Measurements from ENCODE around the gene STIM1.
"Not testable (repeated sequence)": the region's sequence is repeated elsewhere in the genome, so short reads cannot be mapped to it uniquely, and the experiment has no call there.

The STIM1 gene

GRCh38 chr11:3855808-3856491, 486 bp downstream of the STIM1 start:
- no peak for DNase-seq (ENCODE audit: low read depth in 2 of 2)

- no peak for DNase-seq (ENCODE audit: low read depth in 2 of 2)
Observed at GRCh38 chr11:3856856-3857553, 1.5 kb downstream of the STIM1 start.

- no peak for DNase-seq (ENCODE audit: low read depth in 2 of 2)
Observed at GRCh38 chr11:3857628-3858027, 2.2 kb downstream of the STIM1 start.

GRCh38 chr11:3859373-3859881, 4.0 kb downstream of the STIM1 start:
- DNase-seq (ENCODE audit: low read depth in 2 of 2), result no peak

- no peak for DNase-seq (ENCODE audit: low read depth in 2 of 2)
Observed at GRCh38 chr11:3860375-3860774, 4.9 kb downstream of the STIM1 start.

GRCh38 chr11:3860898-3861393, 5.5 kb downstream of the STIM1 start:
- DNase-seq (ENCODE audit: low read depth in 2 of 2), result not testable (repeated sequence)

- DNase-seq (ENCODE audit: low read depth in 2 of 2), result no peak
Observed at GRCh38 chr11:3861683-3862082, 6.2 kb downstream of the STIM1 start.

GRCh38 chr11:3865388-3866193, 10.1 kb downstream of the STIM1 start:
- no peak for DNase-seq (ENCODE audit: low read depth in 2 of 2)

GRCh38 chr11:3866206-3866605, 10.7 kb downstream of the STIM1 start:
- no peak for DNase-seq (ENCODE audit: low read depth in 2 of 2)

GRCh38 chr11:3866836-3867208, 11.4 kb downstream of the STIM1 start:
- DNase-seq (ENCODE audit: low read depth in 2 of 2), result no peak

- no peak for DNase-seq (ENCODE audit: low read depth in 2 of 2)
Observed at GRCh38 chr11:3867209-3868091, 12.0 kb downstream of the STIM1 start.

GRCh38 chr11:3873712-3874349, 18.4 kb downstream of the STIM1 start:
- DNase-seq (ENCODE audit: low read depth in 2 of 2), result no peak

GRCh38 chr11:3876613-3877012, 21.1 kb downstream of the STIM1 start:
- no peak for DNase-seq (ENCODE audit: low read depth in 2 of 2)

- DNase-seq (ENCODE audit: low read depth in 2 of 2), result no peak
Observed at GRCh38 chr11:3877364-3878257, 22.1 kb downstream of the STIM1 start.

GRCh38 chr11:3878258-3878584, 22.8 kb downstream of the STIM1 start:
- DNase-seq (ENCODE audit: low read depth in 2 of 2), result no peak

- DNase-seq (ENCODE audit: low read depth in 2 of 2), result no peak
Observed at GRCh38 chr11:3879216-3879966, 23.9 kb downstream of the STIM1 start.

- DNase-seq (ENCODE audit: low read depth in 2 of 2), result no peak
Observed at GRCh38 chr11:3879967-3880542, 24.6 kb downstream of the STIM1 start.

- no peak for DNase-seq (ENCODE audit: low read depth in 2 of 2)
Observed at GRCh38 chr11:3880724-3881123, 25.3 kb downstream of the STIM1 start.

GRCh38 chr11:3882655-3883054, 27.2 kb downstream of the STIM1 start:
- no peak for DNase-seq (ENCODE audit: low read depth in 2 of 2)

Measured in fibroblast of skin of left biceps (primary cell).